ENCODE data around the gene CCDC124. TPM values are rescaled to one million over a fixed set of nuclear protein-coding genes. Genes with fewer than 3 reads are reported as not detected.

CCDC124 gene
- total RNA-seq, 1 donor from 2014 or later: 97.3 TPM

DNA sequence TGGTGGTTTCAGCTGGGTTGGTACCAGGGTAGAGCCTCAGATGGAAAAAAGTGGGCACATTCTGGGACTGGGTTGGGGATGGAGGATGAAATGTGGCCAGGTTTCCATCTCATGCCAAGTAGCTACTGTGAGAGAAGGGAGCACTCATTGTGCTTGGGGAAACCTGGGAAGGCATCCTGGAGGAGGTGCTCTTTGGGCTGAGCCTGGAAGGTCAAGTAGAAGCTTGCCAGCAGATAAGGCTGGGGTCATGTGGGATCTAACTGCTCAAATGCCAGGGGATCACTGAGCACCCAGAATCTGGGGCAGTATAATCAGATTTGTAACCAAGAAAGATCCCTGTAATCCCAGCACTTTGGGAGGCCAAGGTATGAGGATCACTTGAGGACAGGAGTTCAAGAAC lies 25.1 kb downstream of the CCDC124 start:
- H4K20me1 ChIP-seq (ENCODE audit: insufficient read depth, low read length): no peaks in the 10 kb centered on the region
- no peaks in the 10 kb centered on the region for H3K4me1 ChIP-seq (ENCODE audit: insufficient read depth, low read length)
- DNase-seq (ENCODE audit: low read depth): no peak
- H3K36me3 ChIP-seq (ENCODE audit: insufficient read depth, low read length): no peaks in the 10 kb centered on the region
- H3K4me1 Mint-ChIP-seq (ENCODE audit: low read depth, unreplicated experiment): no peaks in the 10 kb centered on the region
- no peak overlapping the region for H3K4me3 Mint-ChIP-seq (ENCODE audit: unreplicated experiment)
- peaks cover 38% of the 10 kb centered on the region for H3K27me3 Mint-ChIP-seq (ENCODE audit: low read depth, unreplicated experiment)
- H3K9me3 ChIP-seq (ENCODE audit: insufficient read depth, low read depth, low read length): no peaks in the 10 kb centered on the region
- no peak for FAIRE-seq
- no peak overlapping the region for H3K27ac Mint-ChIP-seq (ENCODE audit: unreplicated experiment)
- no peak overlapping the region for H3K4me3 ChIP-seq (ENCODE audit: insufficient read depth, low read depth, low read length)
- no peak for TF ChIP-seq EZH2 (IDR thresholded peaks at IDR 0.05; ENCODE audit: insufficient read depth, low read length)
- TF ChIP-seq, protein P1, sequence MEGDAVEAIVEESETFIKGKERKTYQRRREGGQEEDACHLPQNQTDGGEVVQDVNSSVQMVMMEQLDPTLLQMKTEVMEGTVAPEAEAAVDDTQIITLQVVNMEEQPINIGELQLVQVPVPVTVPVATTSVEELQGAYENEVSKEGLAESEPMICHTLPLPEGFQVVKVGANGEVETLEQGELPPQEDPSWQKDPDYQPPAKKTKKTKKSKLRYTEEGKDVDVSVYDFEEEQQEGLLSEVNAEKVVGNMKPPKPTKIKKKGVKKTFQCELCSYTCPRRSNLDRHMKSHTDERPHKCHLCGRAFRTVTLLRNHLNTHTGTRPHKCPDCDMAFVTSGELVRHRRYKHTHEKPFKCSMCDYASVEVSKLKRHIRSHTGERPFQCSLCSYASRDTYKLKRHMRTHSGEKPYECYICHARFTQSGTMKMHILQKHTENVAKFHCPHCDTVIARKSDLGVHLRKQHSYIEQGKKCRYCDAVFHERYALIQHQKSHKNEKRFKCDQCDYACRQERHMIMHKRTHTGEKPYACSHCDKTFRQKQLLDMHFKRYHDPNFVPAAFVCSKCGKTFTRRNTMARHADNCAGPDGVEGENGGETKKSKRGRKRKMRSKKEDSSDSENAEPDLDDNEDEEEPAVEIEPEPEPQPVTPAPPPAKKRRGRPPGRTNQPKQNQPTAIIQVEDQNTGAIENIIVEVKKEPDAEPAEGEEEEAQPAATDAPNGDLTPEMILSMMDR (IDR thresholded peaks at IDR 0.05; ENCODE audit: insufficient read depth, low read depth, low read length): no peak
- H3K9me3 Mint-ChIP-seq (ENCODE audit: unreplicated experiment): no peaks in the 10 kb centered on the region
- no peak overlapping the region for H3K27ac ChIP-seq (ENCODE audit: low read depth, low read length)
- peaks cover 26% of the 10 kb centered on the region for H3K27me3 ChIP-seq (ENCODE audit: insufficient read depth, low read length)
- no peaks in the 10 kb centered on the region for H3K36me3 Mint-ChIP-seq (ENCODE audit: low read depth, unreplicated experiment)
- no peaks in the 10 kb centered on the region for H3K79me2 ChIP-seq (ENCODE audit: insufficient read depth, low read length)
- H3K4me2 ChIP-seq (ENCODE audit: low read length): no peak overlapping the region
- H2AFZ ChIP-seq (ENCODE audit: low read depth, low read length): no peak overlapping the region
- H3K9ac ChIP-seq (ENCODE audit: low read length): no peak overlapping the region

DNA sequence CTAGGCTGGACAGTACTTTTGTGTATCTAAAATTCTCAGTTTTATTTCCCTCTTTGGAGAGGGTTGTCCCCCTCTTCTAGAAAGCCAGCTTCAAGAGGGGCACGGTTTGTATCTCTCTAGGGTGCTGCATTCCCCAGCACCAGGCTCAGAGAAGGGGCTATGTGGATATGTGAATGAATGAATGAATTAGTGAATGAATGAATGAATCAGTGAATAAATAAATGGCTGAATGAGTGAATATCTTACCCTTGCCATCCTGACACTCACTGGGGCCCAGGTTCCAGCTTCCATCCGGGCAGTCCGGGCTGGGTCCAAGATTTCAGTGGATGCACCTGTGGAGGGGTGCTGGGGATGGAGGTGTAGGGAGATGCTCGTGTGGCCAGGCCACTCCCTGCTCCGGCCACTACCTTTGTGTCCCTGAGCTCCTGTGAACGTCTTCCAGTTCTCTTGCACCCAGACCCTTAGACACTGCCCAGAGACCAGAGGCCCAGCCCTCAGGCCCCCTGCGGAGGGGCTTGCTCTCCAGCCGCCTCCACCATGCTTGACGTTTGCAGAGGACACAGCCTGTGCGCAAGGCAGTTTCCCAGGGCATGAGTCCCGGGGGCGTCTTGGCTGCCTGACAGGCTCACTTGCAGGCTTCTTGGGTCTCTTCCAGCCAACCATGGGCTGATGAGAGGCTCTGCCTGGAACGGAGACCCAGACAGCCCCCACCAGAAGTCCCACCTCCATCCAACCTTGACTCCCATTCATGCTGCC lies 31.3 kb downstream of the CCDC124 start:
- FAIRE-seq: no peak
- H3K4me3 ChIP-seq (ENCODE audit: insufficient read depth, low read depth, low read length): no peak overlapping the region

More for the DNA sequence above, 31.3 kb downstream of the CCDC124 start:
- H3K79me2 ChIP-seq (ENCODE audit: insufficient read depth, low read length): no peaks in the 10 kb centered on the region
- peaks cover 25% of the 10 kb centered on the region for H3K27me3 ChIP-seq (ENCODE audit: insufficient read depth, low read length)
- H3K4me3 Mint-ChIP-seq (ENCODE audit: unreplicated experiment): no peak overlapping the region
- H4K20me1 ChIP-seq (ENCODE audit: insufficient read depth, low read length): peaks cover 3% of the 10 kb centered on the region
- H3K27me3 Mint-ChIP-seq (ENCODE audit: low read depth, unreplicated experiment): peaks cover 43% of the 10 kb centered on the region
- no peak overlapping the region for H3K4me2 ChIP-seq (ENCODE audit: low read length)
- no peak overlapping the region for H3K9ac ChIP-seq (ENCODE audit: low read length)
- TF ChIP-seq, protein P1 (IDR thresholded peaks at IDR 0.05; ENCODE audit: insufficient read depth, low read depth, low read length): no peak
- TF ChIP-seq EZH2 (IDR thresholded peaks at IDR 0.05; ENCODE audit: insufficient read depth, low read length): no peak
- no peaks in the 10 kb centered on the region for H3K9me3 ChIP-seq (ENCODE audit: insufficient read depth, low read depth, low read length)
- H3K4me1 ChIP-seq (ENCODE audit: insufficient read depth, low read length): no peaks in the 10 kb centered on the region
- H3K27ac ChIP-seq (ENCODE audit: low read depth, low read length): no peak overlapping the region
- H3K9me3 Mint-ChIP-seq (ENCODE audit: unreplicated experiment): no peaks in the 10 kb centered on the region
- no peaks in the 10 kb centered on the region for H3K36me3 ChIP-seq (ENCODE audit: insufficient read depth, low read length)
- H3K27ac Mint-ChIP-seq (ENCODE audit: unreplicated experiment): no peak overlapping the region
- no peaks in the 10 kb centered on the region for H3K4me1 Mint-ChIP-seq (ENCODE audit: low read depth, unreplicated experiment)
- no peaks in the 10 kb centered on the region for H3K36me3 Mint-ChIP-seq (ENCODE audit: low read depth, unreplicated experiment)
- no peak for DNase-seq (ENCODE audit: low read depth)
- no peak overlapping the region for H2AFZ ChIP-seq (ENCODE audit: low read depth, low read length)
